ENCODE measurements around the gene LPO.

- TF ChIP-seq CTCF (conservative IDR thresholded peaks at IDR 0.05 in 1 of 2, IDR thresholded peaks at IDR 0.05 in 1 of 2; ENCODE audit: extremely low read depth in 1 of 2, insufficient read depth in 1 of 2, low read depth in 1 of 2, low read length in 2 of 2) (no peak), EZH2 (IDR thresholded peaks at IDR 0.05; ENCODE audit: borderline replicate concordance, low read length) (no peak)
Observed at GRCh38 chr17:58307468-58308172, 69.2 kb downstream of the LPO start.
